ENCODE results near the gene AKAP8.

DNA sequence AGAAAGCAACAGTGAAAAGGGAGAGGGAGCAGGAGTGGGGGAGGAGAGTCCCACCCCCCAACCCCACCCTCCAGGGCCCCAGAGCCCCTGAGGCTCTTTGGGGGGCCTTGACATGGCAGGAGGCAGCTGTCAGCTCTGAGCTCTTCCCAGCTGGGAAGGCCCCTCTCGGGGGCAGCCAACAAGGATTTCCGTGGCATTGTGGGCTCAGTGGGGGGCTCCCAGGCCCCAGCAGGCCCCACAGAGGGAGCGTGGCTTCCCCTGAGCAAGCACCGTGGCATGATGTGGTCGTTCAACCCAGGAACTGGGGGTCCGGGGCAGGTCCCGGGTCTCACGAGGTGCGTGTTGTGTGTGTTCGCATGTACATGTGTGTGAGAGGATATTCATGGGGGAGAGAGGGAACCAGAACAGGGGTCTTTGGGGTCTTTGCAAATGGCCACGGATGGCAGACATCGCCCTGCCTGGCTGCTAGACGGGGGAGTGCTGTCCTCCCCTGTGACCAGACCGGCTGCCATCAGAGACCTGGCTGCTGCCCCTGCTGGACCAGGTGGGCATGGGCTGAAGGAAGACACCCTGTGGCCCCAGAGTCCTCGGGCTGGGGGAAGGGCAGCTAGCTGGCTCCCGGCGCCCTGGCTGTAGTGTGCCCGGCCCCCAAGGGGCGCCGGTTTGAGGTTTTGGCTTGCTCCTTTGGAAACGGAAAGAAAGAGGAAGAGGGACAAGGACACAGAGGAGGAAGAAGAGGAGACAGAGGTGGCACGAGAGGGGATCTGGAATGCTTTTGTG lies 42.9 kb upstream of the AKAP8 start:
- TF ChIP-seq YY1 (IDR thresholded peaks at IDR 0.05; ENCODE audit: low read depth) (no peak), CREB1 (IDR thresholded peaks at IDR 0.05; ENCODE audit: low read depth) (no peak), TAF1 (IDR thresholded peaks at IDR 0.05; ENCODE audit: low read depth) (no peak), FOXM1 (IDR thresholded peaks at IDR 0.05; ENCODE audit: borderline replicate concordance, low read depth) (no peak), EP300 (IDR thresholded peaks at IDR 0.05; ENCODE audit: borderline replicate concordance) (no peak), NFIC (IDR thresholded peaks at IDR 0.05) (no peak), CEBPB (IDR thresholded peaks at IDR 0.05) (no peak), ZBTB7A (IDR thresholded peaks at IDR 0.05; ENCODE audit: low read depth) (no peak)
- TF ChIP-seq, protein P1, sequence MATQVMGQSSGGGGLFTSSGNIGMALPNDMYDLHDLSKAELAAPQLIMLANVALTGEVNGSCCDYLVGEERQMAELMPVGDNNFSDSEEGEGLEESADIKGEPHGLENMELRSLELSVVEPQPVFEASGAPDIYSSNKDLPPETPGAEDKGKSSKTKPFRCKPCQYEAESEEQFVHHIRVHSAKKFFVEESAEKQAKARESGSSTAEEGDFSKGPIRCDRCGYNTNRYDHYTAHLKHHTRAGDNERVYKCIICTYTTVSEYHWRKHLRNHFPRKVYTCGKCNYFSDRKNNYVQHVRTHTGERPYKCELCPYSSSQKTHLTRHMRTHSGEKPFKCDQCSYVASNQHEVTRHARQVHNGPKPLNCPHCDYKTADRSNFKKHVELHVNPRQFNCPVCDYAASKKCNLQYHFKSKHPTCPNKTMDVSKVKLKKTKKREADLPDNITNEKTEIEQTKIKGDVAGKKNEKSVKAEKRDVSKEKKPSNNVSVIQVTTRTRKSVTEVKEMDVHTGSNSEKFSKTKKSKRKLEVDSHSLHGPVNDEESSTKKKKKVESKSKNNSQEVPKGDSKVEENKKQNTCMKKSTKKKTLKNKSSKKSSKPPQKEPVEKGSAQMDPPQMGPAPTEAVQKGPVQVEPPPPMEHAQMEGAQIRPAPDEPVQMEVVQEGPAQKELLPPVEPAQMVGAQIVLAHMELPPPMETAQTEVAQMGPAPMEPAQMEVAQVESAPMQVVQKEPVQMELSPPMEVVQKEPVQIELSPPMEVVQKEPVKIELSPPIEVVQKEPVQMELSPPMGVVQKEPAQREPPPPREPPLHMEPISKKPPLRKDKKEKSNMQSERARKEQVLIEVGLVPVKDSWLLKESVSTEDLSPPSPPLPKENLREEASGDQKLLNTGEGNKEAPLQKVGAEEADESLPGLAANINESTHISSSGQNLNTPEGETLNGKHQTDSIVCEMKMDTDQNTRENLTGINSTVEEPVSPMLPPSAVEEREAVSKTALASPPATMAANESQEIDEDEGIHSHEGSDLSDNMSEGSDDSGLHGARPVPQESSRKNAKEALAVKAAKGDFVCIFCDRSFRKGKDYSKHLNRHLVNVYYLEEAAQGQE (IDR thresholded peaks at IDR 0.05; ENCODE audit: low read depth) = no peak
- TF ChIP-seq, protein P2, sequence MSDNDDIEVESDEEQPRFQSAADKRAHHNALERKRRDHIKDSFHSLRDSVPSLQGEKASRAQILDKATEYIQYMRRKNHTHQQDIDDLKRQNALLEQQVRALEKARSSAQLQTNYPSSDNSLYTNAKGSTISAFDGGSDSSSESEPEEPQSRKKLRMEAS (IDR thresholded peaks at IDR 0.05) = no peak
- TF ChIP-seq, protein P3, sequence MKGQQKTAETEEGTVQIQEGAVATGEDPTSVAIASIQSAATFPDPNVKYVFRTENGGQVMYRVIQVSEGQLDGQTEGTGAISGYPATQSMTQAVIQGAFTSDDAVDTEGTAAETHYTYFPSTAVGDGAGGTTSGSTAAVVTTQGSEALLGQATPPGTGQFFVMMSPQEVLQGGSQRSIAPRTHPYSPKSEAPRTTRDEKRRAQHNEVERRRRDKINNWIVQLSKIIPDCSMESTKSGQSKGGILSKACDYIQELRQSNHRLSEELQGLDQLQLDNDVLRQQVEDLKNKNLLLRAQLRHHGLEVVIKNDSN (IDR thresholded peaks at IDR 0.05) = no peak

Data from Ishikawa (cell line).